ENCODE data around the gene KCNK1. TPM values are rescaled to one million over a fixed set of nuclear protein-coding genes. Genes with fewer than 3 reads are reported as not detected.

The KCNK1 gene
- total and polyA plus RNA-seq, 2 of the 8 experiments (the other 6 are each of a cell fraction or from before 2014, with no cell fraction given), result 11.9 to 16.5 TPM

- TF ChIP-seq EZH2 (IDR thresholded peaks at IDR 0.05; ENCODE audit: low read depth, low read length, severe bottlenecking), result no peak
- no peak for TF ChIP-seq EGR1 (IDR thresholded peaks at IDR 0.05; ENCODE audit: borderline replicate concordance, low read depth, low read length)
- no peak for TF ChIP-seq NRF1 (IDR thresholded peaks at IDR 0.05; ENCODE audit: low read depth, low read length)
- no peak for TF ChIP-seq CHD2 (IDR thresholded peaks at IDR 0.05; ENCODE audit: low read length)
- no peak for TF ChIP-seq FOSL1 (IDR thresholded peaks at IDR 0.05; ENCODE audit: insufficient read depth, low read depth, low read length)
- no peak for TF ChIP-seq MAX (IDR thresholded peaks at IDR 0.05)
- no peak for TF ChIP-seq PHF8 (conservative IDR thresholded peaks at IDR 0.05; ENCODE audit: low read depth, low read length)
- TF ChIP-seq RFX5 (IDR thresholded peaks at IDR 0.05; ENCODE audit: borderline replicate concordance, low read depth, low read length), result no peak
Observed at GRCh38 chr1:233607252-233608119, 6.4 kb upstream of the KCNK1 start (continued).

Data from H1 (cell line).